Stomach (tissue), 4 donors: ENCODE results near the gene FLOT1.

Experiments used
- CTCF ChIP-seq, 7 experiments: fragments of 450-650 bp in 4 of 7; fragments of 200-600 bp in 3 of 7; sonication (generic) in 3 of 7; IDR thresholded peaks; one replicate each; pipeline ENCODE4 v1.5.1; 2016 to 2019; ENCODE audit warnings: antibody characterized with exemption in 7 of 7, control low read depth in 2 of 7, mild to moderate bottlenecking in 1 of 7
- POLR2A ChIP-seq, 4 donors: fragments of 450-650 bp; IDR thresholded peaks; one replicate each; pipeline ENCODE4 v1.6.1; 2016; ENCODE audit warnings: antibody characterized with exemption in 4 of 4, control low read depth in 2 of 4, mild to moderate bottlenecking in 1 of 4, moderate library complexity in 1 of 4
- POLR2AphosphoS5 ChIP-seq, 3 donors: sonication (generic); formaldehyde crosslinking; IDR thresholded peaks; one replicate each; pipeline ENCODE4 v1.6.1; 2016; ENCODE audit warnings: antibody characterized with exemption in 3 of 3

DNA sequence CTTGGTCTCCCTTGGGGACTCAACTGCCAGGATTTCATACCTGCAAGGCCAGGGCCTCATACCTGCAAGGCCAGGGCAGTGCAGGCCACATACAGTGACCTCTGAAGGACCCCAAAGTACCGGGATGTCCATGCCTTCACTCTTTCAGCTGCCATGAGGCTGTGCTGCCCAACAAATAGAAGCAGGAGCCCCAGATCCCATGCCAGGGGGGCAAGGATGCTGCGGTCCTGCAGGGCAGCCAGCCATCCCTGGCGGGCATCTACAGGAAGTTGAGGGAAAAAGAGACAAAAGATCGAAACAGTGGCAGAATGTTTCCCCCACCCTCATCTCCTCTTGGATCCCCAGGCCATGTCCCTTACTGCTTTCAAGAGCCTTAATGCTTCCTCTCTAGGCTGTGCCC, 52.5 kb downstream of the FLOT1 start:
- TF ChIP-seq CTCF (IDR thresholded peaks at IDR 0.05) (no peak), POLR2AphosphoS5 (IDR thresholded peaks at IDR 0.05) (no peak), POLR2A (IDR thresholded peaks at IDR 0.05) (no peak)
